ENCODE data around the gene FLNC. TPM values are rescaled to one million over a fixed set of nuclear protein-coding genes. Genes with fewer than 3 reads are reported as not detected.

FLNC gene
- total and polyA plus RNA-seq, 9 of the 15 experiments (the other 6 are each of a cell fraction or from before 2014, with no cell fraction given) = 0.90 to 155 (median 28.8) TPM

- TF ChIP-seq, protein P1, sequence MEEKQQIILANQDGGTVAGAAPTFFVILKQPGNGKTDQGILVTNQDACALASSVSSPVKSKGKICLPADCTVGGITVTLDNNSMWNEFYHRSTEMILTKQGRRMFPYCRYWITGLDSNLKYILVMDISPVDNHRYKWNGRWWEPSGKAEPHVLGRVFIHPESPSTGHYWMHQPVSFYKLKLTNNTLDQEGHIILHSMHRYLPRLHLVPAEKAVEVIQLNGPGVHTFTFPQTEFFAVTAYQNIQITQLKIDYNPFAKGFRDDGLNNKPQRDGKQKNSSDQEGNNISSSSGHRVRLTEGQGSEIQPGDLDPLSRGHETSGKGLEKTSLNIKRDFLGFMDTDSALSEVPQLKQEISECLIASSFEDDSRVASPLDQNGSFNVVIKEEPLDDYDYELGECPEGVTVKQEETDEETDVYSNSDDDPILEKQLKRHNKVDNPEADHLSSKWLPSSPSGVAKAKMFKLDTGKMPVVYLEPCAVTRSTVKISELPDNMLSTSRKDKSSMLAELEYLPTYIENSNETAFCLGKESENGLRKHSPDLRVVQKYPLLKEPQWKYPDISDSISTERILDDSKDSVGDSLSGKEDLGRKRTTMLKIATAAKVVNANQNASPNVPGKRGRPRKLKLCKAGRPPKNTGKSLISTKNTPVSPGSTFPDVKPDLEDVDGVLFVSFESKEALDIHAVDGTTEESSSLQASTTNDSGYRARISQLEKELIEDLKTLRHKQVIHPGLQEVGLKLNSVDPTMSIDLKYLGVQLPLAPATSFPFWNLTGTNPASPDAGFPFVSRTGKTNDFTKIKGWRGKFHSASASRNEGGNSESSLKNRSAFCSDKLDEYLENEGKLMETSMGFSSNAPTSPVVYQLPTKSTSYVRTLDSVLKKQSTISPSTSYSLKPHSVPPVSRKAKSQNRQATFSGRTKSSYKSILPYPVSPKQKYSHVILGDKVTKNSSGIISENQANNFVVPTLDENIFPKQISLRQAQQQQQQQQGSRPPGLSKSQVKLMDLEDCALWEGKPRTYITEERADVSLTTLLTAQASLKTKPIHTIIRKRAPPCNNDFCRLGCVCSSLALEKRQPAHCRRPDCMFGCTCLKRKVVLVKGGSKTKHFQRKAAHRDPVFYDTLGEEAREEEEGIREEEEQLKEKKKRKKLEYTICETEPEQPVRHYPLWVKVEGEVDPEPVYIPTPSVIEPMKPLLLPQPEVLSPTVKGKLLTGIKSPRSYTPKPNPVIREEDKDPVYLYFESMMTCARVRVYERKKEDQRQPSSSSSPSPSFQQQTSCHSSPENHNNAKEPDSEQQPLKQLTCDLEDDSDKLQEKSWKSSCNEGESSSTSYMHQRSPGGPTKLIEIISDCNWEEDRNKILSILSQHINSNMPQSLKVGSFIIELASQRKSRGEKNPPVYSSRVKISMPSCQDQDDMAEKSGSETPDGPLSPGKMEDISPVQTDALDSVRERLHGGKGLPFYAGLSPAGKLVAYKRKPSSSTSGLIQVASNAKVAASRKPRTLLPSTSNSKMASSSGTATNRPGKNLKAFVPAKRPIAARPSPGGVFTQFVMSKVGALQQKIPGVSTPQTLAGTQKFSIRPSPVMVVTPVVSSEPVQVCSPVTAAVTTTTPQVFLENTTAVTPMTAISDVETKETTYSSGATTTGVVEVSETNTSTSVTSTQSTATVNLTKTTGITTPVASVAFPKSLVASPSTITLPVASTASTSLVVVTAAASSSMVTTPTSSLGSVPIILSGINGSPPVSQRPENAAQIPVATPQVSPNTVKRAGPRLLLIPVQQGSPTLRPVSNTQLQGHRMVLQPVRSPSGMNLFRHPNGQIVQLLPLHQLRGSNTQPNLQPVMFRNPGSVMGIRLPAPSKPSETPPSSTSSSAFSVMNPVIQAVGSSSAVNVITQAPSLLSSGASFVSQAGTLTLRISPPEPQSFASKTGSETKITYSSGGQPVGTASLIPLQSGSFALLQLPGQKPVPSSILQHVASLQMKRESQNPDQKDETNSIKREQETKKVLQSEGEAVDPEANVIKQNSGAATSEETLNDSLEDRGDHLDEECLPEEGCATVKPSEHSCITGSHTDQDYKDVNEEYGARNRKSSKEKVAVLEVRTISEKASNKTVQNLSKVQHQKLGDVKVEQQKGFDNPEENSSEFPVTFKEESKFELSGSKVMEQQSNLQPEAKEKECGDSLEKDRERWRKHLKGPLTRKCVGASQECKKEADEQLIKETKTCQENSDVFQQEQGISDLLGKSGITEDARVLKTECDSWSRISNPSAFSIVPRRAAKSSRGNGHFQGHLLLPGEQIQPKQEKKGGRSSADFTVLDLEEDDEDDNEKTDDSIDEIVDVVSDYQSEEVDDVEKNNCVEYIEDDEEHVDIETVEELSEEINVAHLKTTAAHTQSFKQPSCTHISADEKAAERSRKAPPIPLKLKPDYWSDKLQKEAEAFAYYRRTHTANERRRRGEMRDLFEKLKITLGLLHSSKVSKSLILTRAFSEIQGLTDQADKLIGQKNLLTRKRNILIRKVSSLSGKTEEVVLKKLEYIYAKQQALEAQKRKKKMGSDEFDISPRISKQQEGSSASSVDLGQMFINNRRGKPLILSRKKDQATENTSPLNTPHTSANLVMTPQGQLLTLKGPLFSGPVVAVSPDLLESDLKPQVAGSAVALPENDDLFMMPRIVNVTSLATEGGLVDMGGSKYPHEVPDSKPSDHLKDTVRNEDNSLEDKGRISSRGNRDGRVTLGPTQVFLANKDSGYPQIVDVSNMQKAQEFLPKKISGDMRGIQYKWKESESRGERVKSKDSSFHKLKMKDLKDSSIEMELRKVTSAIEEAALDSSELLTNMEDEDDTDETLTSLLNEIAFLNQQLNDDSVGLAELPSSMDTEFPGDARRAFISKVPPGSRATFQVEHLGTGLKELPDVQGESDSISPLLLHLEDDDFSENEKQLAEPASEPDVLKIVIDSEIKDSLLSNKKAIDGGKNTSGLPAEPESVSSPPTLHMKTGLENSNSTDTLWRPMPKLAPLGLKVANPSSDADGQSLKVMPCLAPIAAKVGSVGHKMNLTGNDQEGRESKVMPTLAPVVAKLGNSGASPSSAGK (IDR thresholded peaks at IDR 0.05) = no peak
These were observed 23.0 kb upstream of the FLNC start (continued) for GRCh38 chr7:128807191-128807590.
